NB4 (cell line): Measurements from ENCODE around the gene NECAB3.

Experiments
- DNase-seq: peaks from one replicate; pipeline ENCODE4 v3.0.0; 2010; ENCODE audit warnings: low read depth
- H3K4me3 ChIP-seq: one replicate; pipeline ENCODE4 v1.5.1; 2011; ENCODE audit warnings: mild to moderate bottlenecking, low read depth, low read length, moderate library complexity
- MYC ChIP-seq: IDR thresholded peaks from 2 replicates; pipeline ENCODE4 v1.6.1; 2011; ENCODE audit warnings: low read depth, low read length
- POLR2A ChIP-seq: IDR thresholded peaks from 2 replicates; pipeline ENCODE4 v1.6.1; 2011; ENCODE audit warnings: mild to moderate bottlenecking; ENCODE audit not compliant: insufficient read length; ENCODE audit errors: extremely low read depth
- TF ChIP-seq, protein P1 (sequence below): IDR thresholded peaks from one replicate; pipeline ENCODE4 v1.5.1; 2012; ENCODE audit warnings: low read depth, low read length
- TF ChIP-seq, protein P2 (sequence below): IDR thresholded peaks from 2 replicates; pipeline ENCODE4 v1.6.1; 2011; ENCODE audit warnings: low read depth, low read length

NECAB3 gene

DNA sequence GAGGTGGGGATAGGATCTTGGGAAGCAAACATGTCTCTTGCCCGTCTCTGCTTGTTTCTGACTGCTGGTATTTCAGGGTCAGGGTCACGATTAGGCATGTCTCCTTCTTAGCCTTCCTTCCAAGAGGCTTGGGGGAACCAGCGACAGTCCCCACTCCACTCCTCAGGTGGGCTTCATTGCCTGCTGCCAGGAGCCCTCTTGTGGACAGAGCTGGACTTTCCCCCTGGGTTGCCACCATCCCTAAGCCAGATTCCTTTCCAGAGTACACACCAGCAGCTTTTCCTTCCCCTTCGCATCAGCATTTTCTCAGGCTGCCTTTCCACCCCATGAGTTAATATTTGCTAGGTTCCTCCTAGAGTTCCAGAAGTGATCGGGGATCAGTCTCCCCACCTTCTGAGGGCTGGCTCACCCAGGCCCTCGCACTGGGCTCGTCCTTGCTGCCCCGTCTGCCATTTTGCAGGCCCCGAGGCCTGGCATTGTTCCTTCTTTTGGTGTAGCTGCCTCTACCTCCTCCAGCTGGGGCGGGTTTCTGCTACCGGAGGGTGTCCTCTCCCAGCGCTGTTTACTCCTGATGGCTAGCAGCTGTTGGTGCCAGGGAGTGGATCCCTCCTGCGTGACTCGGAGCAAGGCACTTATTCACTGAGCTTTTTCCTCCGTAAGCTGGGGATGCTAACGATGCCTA lies 20.9 kb downstream of the NECAB3 start:
- no peak overlapping the region for H3K4me3 ChIP-seq
- peak; percentile 72 for DNase-seq
- TF ChIP-seq POLR2A = no peak
- TF ChIP-seq, protein P1, sequence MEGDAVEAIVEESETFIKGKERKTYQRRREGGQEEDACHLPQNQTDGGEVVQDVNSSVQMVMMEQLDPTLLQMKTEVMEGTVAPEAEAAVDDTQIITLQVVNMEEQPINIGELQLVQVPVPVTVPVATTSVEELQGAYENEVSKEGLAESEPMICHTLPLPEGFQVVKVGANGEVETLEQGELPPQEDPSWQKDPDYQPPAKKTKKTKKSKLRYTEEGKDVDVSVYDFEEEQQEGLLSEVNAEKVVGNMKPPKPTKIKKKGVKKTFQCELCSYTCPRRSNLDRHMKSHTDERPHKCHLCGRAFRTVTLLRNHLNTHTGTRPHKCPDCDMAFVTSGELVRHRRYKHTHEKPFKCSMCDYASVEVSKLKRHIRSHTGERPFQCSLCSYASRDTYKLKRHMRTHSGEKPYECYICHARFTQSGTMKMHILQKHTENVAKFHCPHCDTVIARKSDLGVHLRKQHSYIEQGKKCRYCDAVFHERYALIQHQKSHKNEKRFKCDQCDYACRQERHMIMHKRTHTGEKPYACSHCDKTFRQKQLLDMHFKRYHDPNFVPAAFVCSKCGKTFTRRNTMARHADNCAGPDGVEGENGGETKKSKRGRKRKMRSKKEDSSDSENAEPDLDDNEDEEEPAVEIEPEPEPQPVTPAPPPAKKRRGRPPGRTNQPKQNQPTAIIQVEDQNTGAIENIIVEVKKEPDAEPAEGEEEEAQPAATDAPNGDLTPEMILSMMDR = peak; percentile 95

DNA sequence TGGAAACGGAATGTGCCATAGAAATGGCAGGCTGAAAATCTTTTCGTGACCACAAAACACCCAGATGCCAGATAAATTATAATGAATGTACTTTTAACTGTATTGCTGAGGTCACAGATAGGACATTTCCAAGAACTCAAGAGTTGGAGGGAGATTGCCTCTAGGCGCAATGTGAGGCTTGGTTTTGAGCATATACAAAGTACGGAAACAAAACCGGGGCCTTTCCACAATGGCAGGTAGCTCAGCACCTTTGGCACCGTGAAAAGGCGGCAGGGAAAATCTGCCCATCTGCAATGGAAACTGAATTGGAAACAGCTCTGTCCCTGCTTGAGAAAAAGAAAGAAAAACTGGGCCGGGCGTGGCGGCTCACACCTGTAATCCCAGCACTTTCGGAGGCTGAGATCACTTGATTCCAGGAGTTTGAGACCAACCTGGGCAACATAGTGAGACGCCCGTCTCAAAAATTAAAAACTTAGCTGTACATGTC lies 22.6 kb downstream of the NECAB3 start:
- TF ChIP-seq, protein P2, sequence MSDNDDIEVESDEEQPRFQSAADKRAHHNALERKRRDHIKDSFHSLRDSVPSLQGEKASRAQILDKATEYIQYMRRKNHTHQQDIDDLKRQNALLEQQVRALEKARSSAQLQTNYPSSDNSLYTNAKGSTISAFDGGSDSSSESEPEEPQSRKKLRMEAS = no peak
- TF ChIP-seq MYC (no peak), POLR2A (no peak)
- TF ChIP-seq, protein P1 = no peak
- no peak for DNase-seq
- H3K4me3 ChIP-seq = no peak overlapping the region

DNA sequence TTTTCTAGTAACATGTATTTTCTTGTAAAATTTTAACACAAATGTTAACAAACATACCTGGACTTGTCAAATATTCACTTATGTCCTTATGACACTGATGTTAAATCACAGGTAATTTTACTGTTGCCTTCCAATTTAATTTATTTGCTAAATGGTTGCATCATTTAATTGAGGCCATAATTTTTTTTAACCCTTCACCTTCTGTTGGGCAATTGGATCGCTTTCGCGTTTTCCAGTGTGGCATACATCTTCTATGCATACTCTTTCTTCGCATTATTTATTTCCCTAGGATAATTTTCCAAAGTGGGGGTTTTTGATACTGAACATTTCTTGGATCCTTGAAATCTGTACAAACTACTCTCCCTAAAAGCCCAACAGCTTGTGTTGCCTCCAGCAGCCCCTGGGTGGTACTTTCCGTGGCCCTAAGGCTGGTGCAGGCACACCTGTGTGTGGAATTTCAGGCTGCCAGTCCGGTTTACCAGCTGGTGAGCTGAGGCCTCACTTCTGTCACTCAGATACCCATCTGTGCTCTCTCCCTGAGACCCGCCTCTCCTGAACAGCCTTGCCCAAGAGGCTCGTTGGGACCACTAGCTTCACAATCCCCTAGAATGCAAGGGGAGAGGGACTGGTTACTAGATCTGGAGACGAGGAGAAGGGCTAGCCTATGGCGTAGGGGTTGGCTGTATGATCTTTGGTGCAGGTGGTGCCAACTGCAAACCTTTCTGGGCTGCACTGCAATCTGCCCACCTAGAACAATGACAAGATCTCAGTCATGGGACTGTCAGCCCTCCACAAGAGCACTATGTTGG lies 23.3 kb downstream of the NECAB3 start:
- TF ChIP-seq MYC (no peak), POLR2A (no peak)
- TF ChIP-seq, protein P1 = no peak
- TF ChIP-seq, protein P2 = no peak
- no peak overlapping the region for H3K4me3 ChIP-seq
- DNase-seq = no peak

DNA sequence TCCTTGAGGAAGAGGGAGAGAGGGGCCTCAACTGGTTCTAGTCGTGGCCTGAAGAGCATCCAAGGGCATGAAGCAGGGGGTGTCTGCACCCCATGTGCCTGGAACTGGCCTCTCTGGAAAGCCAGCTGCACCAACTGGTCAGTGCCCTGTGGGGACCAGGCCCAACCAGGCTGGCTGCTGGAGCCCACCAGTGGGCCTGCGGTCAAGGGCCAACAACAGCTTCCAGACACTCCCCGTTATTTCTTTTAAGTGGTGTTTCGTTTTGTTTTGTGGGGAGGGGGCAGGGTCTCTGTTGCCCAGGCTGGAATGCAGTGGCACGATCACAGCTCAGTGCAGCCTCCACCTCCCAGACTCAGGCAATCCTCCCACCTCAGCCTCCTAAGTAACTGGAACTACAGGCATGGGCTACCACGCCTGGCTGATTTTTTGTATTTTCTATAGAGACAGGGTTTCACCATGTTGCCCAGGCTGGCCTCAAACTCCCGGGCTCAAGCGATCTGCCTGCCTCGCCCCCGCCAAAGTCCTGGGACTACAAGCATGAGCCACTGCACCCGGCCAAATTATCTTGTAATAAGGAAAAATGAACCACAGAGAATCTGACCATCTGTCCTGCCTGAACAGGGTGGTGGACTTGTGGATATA lies 24.0 kb downstream of the NECAB3 start:
- TF ChIP-seq MYC (no peak), POLR2A (no peak)
- TF ChIP-seq, protein P1 = no peak
- TF ChIP-seq, protein P2 = no peak

DNA sequence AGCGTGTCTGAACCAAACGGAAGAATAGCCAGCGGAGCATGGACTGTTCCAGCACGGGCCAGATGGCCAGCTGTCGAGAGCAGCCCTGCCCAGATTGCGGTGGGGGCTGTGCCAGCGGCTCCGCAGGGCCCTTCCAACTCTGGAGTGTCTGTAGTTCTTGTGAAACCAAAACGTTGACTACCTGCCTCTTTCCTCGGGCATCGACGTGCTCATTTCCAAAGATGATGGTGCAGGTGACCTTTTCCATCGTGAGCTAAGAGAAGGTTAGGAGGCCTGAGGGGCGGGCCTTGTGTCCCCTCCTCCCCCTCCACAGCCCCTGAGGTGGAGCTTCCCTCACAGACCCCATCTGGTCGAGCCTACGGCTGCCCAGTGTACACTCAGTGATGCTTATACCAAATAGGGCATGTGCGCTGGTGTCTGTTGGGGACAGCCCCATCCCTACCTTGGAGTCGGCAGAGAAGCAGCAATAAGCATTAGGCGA lies 25.0 kb downstream of the NECAB3 start:
- TF ChIP-seq, protein P1 = no peak
- TF ChIP-seq MYC = no peak
- no peak for TF ChIP-seq POLR2A
- TF ChIP-seq, protein P2 = no peak
- no peak overlapping the region for H3K4me3 ChIP-seq
- DNase-seq = no peak

More for the DNA sequence above, 24.0 kb downstream of the NECAB3 start:
- H3K4me3 ChIP-seq = no peak overlapping the region
- no peak for DNase-seq
